GM19099 (cell line): Measurements from ENCODE around the gene IGLL5.

ENCODE experiments used
- POLR2A ChIP-seq: IDR thresholded peaks from 3 replicates; pipeline ENCODE4 v1.6.1; 2011; ENCODE audit warnings: low read depth; ENCODE audit not compliant: insufficient read length; ENCODE audit errors: extremely low read depth

The IGLL5 gene

GRCh38 chr22:22902247-22903001 lies 14.8 kb downstream of the IGLL5 start:
- TF ChIP-seq POLR2A, result no peak

GRCh38 chr22:22903355-22903777 lies 15.8 kb downstream of the IGLL5 start:
- no peak for TF ChIP-seq POLR2A

- peak; percentile 27 for TF ChIP-seq POLR2A
Measured at GRCh38 chr22:22906907-22907550, 19.4 kb downstream of the IGLL5 start.

GRCh38 chr22:22907551-22908494 lies 20.2 kb downstream of the IGLL5 start:
- no peak for TF ChIP-seq POLR2A

- no peak for TF ChIP-seq POLR2A
Measured at GRCh38 chr22:22908495-22908861, 20.9 kb downstream of the IGLL5 start.

GRCh38 chr22:22908941-22909604 lies 21.5 kb downstream of the IGLL5 start:
- TF ChIP-seq POLR2A, result no peak

- no peak for TF ChIP-seq POLR2A
Measured at GRCh38 chr22:22909605-22910271, 22.1 kb downstream of the IGLL5 start.

GRCh38 chr22:22910272-22911240 lies 22.9 kb downstream of the IGLL5 start:
- TF ChIP-seq POLR2A, result no peak

- TF ChIP-seq POLR2A, result no peak
Measured at GRCh38 chr22:22911327-22912134, 23.9 kb downstream of the IGLL5 start.

GRCh38 chr22:22912135-22912987 lies 24.7 kb downstream of the IGLL5 start:
- no peak for TF ChIP-seq POLR2A

- no peak for TF ChIP-seq POLR2A
Measured at GRCh38 chr22:22912988-22913253, 25.3 kb downstream of the IGLL5 start.

- TF ChIP-seq POLR2A, result no peak
Measured at GRCh38 chr22:22913989-22914388, 26.4 kb downstream of the IGLL5 start.
